ENCODE data around the gene G2E3.
"Not testable (repeated sequence)": the region's sequence is repeated elsewhere in the genome, so short reads cannot be mapped to it uniquely, and the experiment has no call there.

The G2E3 gene

GRCh38 chr14:30564235-30564867, 5.4 kb downstream of the G2E3 start:
- no peak for DNase-seq (ENCODE audit: low spot score)

- no peak for DNase-seq (ENCODE audit: low spot score)
Observed at GRCh38 chr14:30564868-30565248, 5.9 kb downstream of the G2E3 start.

DNA sequence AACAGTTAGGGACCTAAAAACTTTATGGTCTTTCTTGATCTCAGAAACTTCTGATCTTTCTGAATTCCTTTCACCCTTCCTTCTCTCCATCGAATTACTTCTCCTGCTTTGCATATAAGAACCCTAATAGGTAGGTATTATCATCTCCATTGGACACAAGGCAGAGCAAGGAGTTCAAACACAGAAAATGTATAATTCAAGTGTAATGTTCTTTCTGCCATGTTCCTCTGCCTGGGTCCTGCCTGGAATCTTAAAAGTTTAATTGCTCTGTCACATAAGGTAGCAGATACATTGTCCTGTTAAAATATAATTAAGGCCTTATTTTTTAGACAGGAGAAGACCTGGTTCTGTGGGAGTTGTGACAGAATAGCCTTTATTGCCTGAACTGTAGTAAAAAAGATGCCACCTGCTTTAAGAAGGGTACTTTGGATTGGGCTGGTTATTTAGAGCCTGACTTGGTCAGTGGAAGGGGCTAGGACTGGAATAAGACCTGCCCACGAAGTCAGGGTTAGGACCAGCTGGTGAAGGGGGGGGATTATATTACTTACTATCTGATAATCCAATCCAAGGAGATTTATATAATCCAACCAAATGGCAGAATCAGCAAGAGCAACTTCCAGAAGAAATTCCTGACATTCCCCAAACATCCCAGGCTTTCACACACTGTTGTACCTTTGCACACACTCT, 10.4 kb downstream of the G2E3 start:
- DNase-seq (ENCODE audit: low spot score) = no peak

DNA sequence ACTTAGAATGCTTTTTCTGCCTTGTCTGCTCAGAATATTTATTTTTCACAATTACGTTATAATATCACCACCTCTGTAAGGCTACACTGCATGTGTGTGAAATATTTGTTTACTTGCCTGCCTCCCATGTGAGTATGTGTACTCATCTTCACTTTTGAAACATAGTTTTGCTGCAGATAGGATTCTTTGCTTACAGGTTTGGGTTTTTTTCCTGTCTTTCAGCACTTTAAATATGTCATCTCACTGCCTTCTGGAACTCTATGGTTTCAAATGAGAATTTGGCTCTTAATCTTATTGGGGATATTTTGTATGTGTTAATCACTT, 10.9 kb downstream of the G2E3 start:
- no peak for DNase-seq (ENCODE audit: low spot score)

DNA sequence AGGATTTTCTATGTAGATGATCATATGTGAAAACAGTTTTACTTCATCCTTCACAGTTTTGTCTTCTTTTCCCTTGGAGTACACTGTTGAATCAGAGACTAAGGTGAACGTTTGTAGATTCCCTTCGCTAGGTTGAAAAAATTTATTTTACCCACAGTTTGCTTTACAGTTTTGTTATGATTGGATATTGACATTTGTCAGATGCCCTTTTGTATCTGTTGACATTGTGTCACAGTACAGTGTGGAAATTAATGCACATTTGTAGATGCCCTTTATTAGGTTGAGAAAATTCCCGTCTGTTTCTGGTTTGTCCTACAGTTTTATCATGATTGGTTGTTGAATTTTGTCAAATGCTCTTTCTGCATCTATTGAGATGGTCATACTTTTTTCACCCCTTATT, 13.3 kb downstream of the G2E3 start:
- DNase-seq (ENCODE audit: low spot score) = no peak

DNA sequence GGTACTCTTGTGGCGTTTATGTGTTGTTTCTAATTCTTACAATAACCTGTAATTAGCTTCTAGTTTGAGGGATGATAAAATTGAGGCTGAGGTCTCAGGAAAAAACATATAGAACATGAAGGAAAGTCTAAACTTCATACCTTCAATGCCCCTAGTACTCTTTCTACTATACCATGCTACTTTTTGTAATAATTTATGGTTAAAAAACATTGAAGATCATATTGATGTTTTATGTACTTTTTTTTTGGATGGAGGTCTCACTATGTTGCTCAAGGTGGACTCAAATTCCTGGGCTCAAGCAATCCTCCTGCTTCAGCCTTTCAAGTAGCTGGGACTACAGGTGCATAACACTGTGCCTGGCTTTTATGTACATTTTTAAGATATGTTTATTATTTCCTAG, 13.8 kb downstream of the G2E3 start:
- no peak for DNase-seq (ENCODE audit: low spot score)

DNA sequence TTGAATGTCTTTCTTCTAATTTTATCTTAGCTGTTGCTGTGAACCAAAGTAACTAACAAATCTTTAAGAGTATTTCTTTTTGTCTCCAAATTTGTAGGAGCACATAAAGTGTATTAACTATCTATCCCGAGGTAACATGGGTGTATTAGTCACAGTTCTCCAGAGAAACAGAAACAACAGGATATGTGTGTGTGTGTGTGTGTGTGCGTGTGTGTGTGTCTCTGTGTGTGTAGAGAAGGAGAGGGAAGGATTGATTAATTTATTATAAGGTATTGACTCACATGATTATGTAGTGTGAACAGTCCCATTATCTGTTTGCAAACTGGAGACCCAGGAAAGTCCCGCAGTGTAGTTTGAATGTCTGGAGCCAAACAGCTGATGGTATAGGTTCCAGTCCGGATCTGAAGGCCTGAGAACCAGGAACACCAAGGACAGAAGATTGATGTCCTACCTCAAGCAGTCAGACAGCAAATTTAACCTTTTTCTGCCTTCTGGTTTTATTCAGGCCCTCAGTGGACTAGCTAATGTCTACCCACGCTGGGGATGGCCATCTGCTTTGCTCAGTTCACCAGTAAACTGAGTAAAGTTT, 14.4 kb downstream of the G2E3 start:
- DNase-seq (ENCODE audit: low spot score) = no peak

DNA sequence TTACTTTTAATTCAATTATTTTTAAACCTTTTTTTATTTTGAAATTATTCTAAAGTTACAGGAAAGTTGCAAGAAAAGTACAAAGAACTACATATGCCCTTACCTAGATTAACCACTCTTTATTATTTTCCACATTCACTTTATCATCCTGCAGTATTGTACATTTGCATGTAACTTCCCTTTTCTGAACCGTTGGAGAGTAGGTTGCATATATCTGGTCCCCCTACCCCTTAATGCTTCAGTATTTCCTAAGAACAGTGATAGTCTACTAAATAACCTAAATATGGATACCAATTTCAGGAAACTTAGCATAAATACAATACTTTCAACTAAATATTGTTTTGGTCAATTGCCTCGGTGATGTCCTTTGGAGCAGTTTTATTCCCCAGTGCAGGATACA, 15.0 kb downstream of the G2E3 start:
- no peak for DNase-seq (ENCODE audit: low spot score)

GRCh38 chr14:30574777-30575176, 15.8 kb downstream of the G2E3 start:
- DNase-seq (ENCODE audit: low spot score) = not testable (repeated sequence)

- not testable (repeated sequence) for DNase-seq (ENCODE audit: low spot score)
Observed at GRCh38 chr14:30576333-30576732, 17.4 kb downstream of the G2E3 start.

GRCh38 chr14:30580616-30581282, 21.8 kb downstream of the G2E3 start:
- DNase-seq (ENCODE audit: low spot score) = no peak

- no peak for DNase-seq (ENCODE audit: low spot score)
Observed at GRCh38 chr14:30581283-30581625, 22.3 kb downstream of the G2E3 start.

DNA sequence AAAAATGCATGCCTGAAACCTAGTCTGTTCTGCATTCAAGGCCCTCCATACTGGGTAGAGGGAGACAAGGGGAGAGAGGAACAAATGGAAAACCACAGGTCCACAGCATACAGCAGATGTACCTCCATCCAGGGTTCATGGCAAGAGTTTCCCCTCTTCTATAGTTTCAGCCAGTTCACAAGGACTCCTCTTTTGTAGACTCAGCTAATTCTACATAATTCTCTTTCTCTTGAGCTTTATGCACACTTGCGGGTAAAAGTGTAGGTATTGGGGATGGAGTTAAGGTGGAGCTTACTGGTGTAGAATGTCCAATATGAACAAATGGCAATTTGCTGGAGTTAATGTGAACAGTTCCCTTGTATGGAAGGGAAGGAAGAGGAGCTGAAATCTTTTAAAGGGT, 23.4 kb downstream of the G2E3 start:
- DNase-seq (ENCODE audit: low spot score) = no peak

DNA sequence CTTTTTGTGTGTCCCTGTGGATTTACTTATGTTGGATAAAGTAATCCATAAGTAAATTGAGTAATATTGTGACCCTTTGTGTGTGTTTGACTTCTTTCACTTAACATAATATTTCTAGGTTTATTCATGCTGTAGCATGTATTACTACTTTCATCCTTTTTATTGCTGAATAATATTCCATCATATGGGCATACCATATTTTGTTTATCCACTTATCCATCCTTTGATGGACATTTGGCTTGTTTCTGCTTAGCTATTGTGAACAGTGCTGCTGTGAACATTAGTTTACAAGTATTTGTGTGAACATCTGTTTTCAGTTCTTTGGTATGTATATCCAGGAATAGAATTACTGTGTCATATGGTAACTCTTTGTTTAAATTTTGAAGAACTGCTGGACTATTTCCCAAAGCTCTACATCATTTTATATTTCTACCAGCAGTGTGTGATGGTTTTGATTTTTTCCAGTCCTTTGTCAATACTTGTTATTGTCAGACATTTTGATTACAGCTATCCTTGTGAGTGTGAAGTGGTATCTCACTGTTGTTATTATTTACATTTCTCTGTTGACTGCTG, 25.2 kb downstream of the G2E3 start:
- no peak for DNase-seq (ENCODE audit: low spot score)

DNA sequence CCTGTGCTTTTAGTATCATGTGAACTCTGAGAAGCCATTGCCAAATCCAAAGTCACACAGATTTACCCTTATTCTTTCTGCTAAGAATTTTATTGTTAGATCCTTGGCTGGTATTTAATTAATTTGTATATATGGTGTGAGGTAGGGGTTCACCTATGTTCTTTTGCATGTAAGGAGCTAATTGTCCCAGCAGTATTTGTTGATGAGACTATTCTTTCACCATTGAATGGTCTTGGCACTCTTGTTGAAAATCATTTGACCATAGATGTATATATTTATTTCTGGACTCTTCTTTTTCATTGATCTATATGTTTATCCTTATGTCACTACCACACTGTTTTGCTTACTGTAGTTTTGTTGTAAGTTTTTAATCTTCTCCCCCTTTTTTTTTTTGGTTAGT, 26.2 kb downstream of the G2E3 start:
- no peak for DNase-seq (ENCODE audit: low spot score)

DNA sequence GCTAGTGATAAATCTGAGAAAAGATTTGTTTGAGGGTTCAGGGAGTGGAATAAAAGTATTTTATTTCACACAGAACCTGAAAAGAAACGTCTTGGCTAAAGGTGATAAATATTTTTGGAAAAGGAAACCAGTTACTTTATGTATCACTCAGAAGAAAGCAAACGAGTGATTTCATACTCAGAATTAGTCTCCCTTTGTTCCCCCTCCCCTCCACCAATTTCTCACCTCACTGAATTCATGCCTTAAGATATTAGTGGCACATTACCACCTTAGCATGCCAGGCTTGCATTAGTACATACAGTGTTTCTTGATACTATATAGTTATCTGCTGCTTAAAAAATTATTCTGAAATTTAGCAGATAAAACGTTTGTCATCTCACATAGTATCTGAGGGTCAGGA, 28.2 kb downstream of the G2E3 start:
- no peak for DNase-seq (ENCODE audit: low spot score)

GRCh38 chr14:30588873-30589272, 29.9 kb downstream of the G2E3 start:
- no peak for DNase-seq (ENCODE audit: low spot score)

DNA sequence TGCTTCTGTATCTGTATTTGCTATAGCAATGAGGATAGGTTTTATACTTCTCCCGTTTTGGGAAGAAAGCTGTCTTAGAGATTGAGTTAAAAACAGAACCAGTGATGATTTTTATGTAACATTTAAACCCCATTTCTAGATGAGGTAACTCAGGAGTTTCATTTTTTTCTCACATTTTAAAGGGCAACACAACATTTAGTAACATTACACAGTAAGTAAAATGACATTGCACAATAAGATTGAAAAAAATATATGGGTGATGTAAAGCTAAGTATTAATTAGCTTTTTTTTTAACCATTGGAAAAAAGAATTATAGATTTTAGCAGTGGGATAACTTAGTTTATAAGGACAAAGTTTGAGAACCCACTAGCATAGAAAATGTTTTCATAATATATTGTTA, 38.0 kb downstream of the G2E3 start:
- no peak for DNase-seq (ENCODE audit: low spot score)

DNA sequence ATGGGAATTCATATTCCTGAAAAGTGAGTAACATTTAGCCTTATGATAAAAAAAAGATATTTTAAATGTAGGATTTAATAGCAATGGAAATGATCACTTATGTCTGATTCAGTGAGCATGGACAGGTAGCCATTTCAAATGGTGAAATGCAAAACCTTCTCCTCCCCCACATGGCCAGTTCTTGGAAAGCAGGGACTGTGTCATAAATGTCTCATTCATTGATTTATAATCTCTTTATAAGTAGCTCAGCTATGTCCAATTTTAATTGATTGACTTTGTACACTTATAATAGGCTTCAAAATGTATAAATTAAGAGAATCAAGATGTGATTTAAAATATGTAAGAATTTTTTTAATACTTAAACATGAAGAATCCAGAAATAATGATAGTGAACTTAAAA, 38.5 kb downstream of the G2E3 start:
- no peak for DNase-seq (ENCODE audit: low spot score)

GRCh38 chr14:30600922-30601918, 42.3 kb downstream of the G2E3 start:
- DNase-seq (ENCODE audit: low spot score) = no peak

DNA sequence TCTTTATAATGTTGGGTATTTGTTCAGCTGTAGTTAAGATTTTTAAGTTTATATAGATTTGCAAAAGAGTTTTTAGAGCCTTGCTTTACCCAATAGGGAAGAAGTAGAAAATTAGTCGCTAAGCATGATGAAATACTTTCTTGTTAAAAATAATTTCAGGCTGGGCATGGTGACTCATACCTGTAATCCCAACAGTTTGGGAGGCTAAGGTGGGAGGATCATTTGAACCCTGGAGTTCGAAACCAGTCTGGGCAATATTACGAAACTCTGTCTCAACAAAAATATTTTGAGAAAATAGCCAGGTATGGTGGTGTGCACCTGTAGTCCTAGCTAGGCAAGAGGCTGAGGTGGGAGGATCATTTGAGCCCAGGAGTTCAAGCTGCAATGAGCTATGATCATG, 44.4 kb downstream of the G2E3 start:
- no peak for DNase-seq (ENCODE audit: low spot score)

- not testable (repeated sequence) for DNase-seq (ENCODE audit: low spot score)
Observed at GRCh38 chr14:30604696-30605095, 45.7 kb downstream of the G2E3 start.

Data from hematopoietic multipotent progenitor cell treated with erythropoietin and hydrocortisone succinate and interleukin-3 and kit ligand, for 17 days (in vitro differentiated cells).